ENCODE measurements around the gene C10orf105.

The C10orf105 gene

DNA sequence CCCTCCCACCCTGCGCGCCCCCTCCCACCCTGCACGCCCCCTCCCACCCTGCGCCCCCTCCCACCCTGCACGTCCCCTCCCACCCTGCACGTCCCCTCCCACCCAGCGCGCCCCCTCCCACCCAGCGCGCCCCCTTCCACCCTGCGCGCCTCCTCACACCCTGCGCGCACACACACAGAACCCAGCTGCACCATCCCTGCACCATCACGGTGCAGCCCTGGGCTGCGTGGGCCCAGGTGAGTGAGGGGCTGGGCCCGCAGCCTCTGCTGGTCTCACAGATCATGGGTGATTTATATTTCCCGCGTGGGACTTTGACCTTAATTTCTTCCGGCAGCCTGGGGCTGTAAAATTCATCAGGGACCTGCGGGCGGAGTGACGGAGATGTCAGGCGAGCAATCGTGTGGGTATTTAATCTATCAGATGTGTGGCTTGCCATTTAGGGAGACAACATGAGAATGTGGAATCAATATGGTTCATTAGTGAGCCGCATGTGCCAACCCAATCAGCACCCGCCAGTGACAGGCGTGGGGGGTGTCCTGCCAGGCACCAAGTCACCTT lies 57.7 kb downstream of the C10orf105 start:
- no peaks in the 10 kb centered on the region for H3K36me3 ChIP-seq (ENCODE audit: control insufficient read depth, insufficient read depth, low read length)

More for the DNA sequence above, 57.7 kb downstream of the C10orf105 start:
- Histone ChIP-seq H3K4me3 (ENCODE audit: insufficient read depth, low read depth, low read length, poor library complexity, severe bottlenecking) (no peak overlapping the region), H3K27ac (ENCODE audit: insufficient read depth, low read length, poor library complexity, severe bottlenecking) (no peak overlapping the region), H3K27me3 (replicated peaks; ENCODE audit: control insufficient read depth, insufficient read depth, low read length, poor library complexity, severe bottlenecking) (no peaks in the 10 kb centered on the region), H3K9me3 (ENCODE audit: control insufficient read depth, low read length) (no peaks in the 10 kb centered on the region), H3K4me1 (ENCODE audit: control insufficient read depth, insufficient read depth, low read length, poor library complexity, severe bottlenecking) (no peaks in the 10 kb centered on the region)
- no peak for DNase-seq

Data from effector memory CD4-positive, alpha-beta T cell (primary cell).